ENCODE measurements around the gene RHOT2.

The RHOT2 gene

DNA sequence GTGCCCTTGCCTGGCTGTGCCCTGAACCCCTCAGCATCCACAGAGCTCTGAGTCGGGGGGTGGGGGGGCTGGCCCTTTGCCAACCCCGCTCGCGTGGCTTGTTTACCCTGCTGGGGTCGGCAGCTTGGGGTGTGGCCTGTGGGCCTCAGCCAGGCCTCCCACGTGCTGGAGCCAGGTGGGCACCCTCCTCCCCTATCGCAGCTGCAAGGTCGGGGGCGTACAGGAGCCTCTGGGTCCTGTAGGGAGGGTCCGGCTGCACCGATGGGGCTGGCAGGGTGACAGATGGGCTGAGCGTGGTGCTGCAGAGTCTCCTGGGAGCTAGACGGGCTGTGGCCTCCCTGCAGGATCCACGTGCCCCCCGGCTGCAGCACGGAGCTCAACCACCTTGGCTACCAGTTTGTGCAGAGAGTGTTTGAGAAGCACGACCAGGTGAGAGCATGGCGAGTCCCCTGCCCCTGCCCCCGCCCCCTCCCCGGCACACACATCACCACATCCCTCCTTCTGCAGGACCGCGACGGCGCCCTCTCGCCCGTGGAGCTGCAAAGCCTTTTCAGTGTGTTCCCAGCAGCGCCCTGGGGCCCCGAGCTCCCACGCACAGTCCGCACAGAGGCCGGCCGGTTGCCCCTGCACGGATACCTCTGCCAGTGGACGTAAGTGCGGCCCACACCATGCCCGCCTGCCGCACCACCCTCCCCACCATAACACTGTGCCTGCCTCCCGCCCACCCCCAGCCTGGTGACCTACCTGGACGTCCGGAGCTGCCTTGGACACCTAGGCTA lies 3.6 kb downstream of the RHOT2 start:
- DNase-seq: no peak

DNA sequence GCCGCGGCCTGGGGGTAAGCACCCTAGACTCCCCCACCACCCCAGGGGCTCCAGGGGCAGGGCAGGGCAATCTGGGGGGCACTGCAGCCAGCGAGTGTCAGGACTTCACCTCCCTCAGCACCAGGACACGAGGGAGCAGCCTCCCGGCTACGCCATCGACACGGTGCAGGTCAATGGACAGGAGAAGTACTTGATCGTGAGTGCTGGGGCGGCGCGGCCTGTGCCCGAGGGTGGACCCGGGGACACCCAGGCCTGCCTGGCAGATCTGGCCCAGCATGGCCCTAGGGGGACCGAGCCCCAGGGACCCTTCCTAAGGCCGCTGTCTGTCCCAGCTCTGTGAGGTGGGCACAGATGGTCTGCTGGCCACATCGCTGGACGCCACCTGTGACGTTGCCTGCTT lies 4.4 kb downstream of the RHOT2 start:
- no peak for DNase-seq

DNA sequence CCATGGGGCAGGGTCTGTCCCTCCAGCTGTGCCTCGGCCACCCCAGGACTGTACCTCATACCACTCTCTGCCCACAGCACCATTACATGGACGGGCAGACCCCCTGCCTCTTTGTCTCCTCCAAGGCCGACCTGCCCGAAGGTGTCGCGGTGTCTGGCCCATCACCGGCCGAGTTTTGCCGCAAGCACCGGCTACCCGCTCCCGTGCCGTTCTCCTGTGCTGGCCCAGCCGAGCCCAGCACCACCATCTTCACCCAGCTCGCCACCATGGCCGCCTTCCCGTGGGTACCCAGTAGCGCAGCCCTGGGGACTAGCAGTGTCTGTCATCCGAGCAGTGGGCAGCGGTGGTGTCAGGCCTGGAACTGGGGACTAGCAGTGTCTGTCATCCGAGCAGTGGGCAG lies 4.9 kb downstream of the RHOT2 start:
- no peak for DNase-seq

DNA sequence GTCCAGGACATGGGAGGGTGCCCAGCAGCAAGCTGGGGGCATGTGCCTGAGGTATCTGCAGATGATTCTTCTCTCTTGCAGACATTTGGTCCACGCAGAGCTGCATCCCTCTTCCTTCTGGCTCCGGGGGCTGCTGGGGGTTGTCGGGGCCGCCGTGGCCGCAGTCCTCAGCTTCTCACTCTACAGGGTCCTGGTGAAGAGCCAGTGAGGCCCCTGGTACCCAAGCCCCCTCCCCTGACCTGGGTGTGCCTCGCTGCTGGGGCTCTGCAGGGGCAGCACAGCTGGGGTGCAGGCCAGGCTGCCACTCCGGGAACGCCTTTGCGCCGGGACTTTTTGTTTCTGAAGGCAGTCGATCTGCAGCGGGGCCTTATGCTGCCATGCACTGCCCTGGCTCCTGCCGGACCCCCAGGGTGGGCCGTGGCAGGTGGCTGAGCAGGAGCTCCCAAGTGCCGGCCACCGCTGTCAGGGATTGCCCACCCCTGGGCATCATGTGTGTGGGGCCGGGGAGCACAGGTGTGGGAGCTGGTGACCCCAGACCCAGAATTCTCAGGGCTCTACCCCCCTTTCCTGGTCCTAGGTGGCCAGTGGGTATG lies 5.6 kb downstream of the RHOT2 start:
- no peak for DNase-seq

DNA sequence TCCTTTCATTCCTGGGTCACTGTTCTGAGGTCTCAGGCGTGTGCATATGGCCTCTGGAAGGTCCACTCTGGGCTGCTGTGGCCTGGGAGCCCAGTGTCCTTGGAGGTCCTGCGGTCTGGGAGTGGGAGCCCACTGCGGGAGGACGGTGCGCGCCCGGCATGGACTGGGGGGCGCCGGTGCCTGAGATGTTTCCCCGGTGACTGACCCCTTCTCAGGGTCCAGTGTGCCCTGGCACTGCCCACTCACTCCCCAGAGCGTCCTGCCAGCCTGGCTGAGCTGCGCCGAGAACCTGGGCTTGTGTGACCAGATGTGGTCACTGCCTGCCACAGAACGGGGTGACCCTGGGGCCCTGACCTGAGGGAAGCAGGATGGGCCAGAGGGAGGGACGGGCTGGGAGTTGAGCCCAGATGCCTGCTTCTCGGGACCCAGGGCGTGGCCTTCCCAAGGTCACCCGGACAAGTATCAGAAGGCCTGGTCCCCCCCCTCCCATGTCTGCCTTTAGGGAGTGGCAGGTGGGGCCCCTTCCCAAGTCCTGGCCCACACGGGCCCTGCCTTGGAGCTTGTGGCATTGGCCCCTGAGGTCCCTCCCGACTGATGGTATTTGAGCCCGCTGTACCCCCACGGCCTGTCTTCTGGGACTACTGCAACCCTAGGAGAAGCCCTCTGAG lies 6.4 kb downstream of the RHOT2 start:
- no peak for DNase-seq

DNA sequence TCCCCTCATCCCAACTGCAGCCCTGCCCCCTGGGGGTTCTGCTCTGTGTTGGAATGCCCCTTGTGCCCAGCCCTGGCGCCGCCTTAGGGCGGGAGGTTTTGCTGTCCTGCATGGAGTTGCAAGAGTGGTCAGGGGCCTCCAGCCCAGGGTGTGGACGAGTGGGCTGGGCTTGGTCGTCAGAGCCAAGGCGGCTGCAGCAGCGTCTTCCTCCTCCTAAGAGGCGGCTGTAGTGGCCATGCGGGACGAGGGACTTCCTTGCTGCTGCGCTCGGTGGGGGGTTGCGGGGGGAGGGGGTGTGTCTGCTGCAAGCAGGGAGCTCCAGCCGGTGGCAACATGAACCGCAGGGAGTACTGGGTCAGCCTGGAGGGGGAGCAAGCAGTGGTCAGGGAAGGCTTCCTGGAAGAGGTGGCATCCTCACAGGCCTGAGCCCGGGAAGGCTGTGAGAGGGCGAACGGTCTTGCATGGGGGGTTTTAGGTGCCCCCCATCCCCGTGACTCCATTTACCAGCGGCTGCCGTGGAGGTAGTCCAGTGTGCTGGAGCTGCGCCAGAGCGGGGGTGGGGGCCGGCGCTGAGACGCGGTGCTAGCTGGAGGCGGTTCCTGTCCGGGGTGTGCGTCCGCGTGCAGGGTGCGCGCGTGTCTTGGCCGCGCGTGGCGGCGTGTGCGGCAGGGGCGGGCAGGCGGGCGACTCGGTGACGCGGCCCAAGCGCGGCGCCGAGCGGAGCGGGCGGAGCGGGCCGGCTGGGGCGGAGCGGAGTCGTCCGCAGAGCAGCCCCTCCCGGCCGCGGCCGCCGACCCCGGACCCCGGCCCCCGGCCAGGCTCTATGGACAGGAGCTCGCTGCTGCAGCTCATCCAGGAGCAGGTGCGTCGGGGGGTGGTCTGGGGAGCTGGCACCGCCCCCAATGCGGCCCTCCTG lies 7.3 kb downstream of the RHOT2 start, which contains the start of gene RHBDL1:
Gene RHBDL1, plus strand, starts transcription at position 704 of the 916 bp plus-strand sequence. Its CDS starts 120 bp downstream, at position 824.
- DNase-seq: peak in 1 of 2 donors; percentile 23

DNA sequence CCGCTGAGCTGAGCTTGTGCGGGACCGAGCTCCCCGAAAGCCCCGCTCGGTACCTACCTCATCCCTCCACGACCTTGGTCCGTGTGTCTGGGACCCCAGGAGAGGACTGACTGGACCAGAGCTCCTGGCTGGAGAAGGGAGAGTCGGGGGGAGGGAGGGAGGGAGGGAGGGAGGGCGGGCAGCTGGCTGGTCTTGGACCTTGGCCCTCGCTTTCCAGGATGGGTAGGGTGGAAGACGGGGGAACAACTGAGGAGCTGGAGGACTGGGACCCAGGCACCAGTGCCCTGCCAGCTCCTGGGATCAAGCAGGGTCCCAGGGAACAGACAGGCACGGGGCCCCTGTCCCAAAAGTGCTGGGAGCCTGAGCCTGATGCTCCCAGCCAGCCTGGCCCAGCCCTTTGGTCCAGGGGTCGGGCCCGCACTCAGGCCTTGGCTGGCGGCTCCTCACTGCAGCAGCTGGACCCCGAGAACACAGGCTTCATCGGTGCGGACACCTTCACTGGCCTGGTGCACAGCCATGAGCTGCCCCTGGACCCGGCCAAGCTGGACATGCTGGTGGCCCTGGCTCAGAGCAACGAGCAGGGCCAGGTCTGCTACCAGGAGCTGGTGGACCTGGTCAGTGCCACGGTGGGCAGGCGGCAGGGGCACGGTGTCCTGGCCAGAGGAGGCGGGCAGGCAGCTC lies 8.1 kb downstream of the RHOT2 start:
- DNase-seq: no peak

DNA sequence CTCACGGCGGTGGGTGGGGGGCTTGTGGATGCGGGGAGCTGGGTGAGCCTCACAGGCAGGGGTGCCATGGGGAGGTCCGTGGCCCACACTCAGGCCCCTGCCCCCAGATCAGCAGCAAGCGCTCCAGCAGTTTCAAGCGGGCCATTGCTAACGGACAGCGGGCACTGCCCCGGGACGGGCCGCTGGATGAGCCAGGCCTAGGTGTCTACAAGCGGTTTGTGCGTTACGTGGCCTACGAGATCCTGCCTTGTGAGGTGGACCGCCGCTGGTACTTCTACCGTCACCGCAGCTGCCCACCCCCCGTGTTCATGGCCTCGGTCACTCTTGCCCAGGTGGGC lies 8.6 kb downstream of the RHOT2 start:
- no peak for DNase-seq

DNA sequence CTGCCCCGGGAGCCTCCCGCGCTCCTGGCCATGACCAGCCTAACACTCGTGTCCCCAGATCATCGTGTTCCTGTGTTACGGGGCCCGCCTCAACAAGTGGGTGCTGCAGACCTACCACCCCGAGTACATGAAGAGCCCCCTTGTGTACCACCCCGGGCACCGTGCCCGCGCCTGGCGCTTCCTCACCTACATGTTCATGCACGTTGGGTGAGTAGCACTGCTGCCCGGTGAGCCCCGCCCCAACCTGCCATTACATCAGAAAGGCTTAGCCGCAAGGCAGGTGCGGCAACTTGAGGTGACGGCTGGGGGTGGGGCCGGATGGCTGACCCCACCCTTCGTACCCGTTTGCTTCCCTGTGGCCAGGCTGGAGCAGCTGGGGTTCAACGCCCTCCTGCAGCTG lies 9.0 kb downstream of the RHOT2 start:
- no peak for DNase-seq

DNA sequence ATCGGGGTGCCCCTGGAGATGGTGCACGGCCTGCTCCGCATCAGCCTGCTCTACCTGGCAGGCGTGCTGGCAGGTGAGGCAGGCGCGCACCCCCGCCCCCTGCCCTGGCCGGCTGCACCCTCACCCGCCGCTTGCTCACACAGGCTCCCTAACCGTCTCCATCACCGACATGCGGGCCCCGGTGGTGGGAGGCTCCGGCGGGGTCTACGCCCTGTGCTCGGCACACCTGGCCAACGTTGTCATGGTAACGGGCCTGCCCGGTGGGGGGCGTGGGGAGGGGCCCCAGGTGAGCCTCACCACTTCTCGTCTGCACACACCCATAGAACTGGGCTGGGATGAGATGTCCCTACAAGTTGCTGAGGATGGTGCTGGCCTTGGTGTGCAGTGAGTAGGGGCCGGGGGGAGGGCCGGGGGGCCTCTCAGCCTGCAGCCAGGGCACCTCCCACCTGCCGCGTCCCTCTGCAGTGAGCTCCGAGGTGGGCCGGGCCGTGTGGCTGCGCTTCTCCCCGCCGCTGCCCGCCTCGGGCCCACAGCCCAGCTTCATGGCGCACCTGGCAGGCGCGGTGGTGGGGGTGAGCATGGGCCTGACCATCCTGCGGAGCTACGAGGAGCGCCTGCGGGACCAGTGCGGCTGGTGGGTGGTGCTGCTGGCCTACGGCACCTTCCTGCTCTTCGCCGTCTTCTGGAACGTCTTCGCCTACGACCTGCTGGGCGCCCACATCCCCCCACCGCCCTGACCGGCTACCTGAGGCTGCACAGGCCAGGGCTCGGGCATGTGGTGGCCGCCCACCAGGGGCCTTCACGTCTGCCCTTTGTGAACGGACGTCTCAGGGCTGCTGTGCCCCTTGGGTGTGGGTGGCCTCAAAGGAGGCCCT lies 9.6 kb downstream of the RHOT2 start:
- no peak for DNase-seq

DNA sequence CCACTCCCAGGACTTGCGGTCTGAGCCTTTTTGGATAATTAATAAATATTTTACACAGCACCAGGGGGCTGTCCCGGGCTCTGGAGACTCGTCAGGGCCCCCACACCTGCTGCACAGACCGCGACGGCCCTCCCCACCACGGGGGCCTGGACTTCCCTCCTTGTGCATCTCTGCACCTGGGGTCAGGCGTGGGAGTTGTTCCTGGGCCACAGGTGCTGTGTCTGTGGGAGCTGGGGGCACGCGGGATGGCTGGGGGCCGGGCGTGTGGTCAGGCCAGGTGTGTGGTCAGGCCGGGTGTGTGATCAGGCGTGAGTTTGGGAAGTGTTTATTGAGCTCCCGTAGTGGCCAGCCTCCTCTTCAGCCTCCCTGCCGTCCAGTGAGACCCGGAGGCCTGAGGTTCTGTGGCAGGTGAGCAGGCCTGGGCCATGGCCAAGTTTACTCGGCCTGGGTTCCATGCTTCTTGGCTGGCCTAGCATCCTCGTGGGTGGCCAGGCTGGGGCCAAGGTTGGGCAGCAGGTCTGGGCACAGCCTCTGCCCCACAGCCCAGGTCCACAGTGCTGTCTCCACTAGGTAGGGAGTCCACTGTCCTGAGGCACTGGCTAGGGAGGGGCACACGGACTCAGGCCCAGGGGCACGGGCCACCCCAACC lies 10.4 kb downstream of the RHOT2 start:
- DNase-seq: no peak

DNA sequence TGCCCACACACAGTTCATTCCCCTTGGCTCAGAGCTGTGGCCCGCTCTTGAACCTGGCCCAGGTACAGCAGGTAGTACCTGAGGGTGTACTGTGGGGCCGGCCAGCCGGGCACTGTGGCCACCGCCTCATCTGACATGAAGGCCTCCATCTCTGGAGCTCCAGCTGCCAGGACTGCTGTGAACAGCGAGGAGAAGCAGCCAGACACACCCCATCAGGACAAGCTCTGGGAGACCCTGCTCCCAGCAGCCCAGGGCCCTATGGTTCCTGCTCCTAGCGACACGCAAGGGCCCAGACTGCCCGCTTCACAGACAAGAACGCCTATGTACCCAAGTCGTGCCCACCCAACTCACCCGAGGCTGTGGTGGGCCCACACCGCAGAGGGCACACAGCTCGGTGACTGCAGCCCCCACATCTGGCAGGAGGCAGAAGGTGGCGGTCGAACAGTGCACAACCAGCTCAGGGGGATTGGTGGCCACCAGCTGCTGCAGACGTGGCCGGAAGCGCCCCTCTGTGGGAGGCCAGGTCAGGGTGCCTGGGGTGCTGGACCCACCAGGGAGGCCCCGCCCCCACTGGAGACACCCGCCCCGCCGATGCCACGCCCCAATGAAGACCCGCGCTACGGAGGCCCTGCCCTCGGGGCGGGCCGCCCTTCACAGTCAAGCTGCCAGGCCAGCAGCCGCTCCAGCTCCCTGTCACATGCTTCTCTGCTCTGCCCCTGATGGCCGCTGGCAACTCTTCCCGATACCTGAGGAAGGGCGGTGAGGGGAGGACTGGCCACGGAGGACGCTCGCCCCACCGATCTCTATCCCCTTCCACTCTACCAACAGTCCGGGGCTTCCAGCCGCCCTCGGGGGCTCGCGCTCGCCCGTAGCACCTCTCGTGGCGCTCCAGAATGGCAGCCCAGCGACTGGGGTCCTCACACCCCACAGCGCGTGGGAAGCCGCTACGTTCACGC lies 11.2 kb downstream of the RHOT2 start:
- peak; percentile 33 to 76 for DNase-seq

DNA sequence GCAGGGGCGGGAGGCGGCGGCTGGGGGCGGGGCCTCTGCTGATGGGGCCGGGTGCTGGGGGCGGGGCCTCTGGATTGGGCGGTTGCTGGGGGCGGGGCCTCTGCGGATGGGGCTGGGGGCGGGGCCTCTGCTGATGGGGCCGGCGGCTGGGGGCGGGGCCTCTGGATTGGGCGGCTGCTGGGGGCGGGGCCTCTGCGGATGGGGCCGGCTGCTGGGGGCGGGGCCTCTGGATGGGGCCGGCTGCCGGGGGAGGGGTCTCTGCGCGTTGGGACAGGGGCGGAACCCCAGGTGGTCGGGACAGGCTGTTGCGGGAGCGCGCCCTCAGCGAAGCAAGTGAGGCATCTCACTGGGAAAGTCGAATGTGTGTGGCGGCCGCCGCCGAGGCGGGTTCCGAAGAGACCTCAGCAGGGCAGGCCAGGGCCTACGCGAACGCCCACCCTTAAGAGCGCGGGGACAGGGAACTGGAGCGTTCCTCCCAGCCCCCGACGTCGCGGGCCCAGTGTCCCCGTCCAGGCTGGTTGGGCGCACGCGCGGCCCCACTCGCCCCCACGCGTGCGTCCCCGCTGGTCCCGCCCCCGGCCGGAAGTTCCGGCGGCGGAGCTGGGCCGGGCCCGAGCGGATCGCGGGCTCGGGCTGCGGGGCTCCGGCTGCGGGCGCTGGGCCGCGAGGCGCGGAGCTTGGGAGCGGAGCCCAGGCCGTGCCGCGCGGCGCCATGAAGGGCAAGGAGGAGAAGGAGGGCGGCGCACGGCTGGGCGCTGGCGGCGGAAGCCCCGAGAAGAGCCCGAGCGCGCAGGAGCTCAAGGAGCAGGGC lies 12.1 kb downstream of the RHOT2 start, which contains the start of gene STUB1:
Gene STUB1, plus strand, starts transcription at position 597 of the 811 bp plus-strand sequence. Its CDS starts 116 bp downstream, at position 713.
- peak; percentile 66 to 82 for DNase-seq

DNA sequence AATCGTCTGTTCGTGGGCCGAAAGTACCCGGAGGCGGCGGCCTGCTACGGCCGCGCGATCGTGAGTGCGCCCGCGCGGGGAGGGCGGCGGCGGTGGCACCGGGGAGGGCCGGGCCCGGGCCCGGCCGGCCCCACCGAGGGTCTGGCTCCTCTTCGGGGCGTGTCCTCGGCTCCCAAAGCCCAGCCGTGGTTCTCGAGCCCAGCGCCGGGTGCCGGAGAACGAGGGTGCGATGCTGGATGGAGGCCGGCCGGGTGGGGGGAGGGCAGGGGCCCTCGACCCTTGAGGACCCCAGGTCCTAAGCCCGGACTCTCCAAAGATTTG lies 12.7 kb downstream of the RHOT2 start:
- no peak for DNase-seq

DNA sequence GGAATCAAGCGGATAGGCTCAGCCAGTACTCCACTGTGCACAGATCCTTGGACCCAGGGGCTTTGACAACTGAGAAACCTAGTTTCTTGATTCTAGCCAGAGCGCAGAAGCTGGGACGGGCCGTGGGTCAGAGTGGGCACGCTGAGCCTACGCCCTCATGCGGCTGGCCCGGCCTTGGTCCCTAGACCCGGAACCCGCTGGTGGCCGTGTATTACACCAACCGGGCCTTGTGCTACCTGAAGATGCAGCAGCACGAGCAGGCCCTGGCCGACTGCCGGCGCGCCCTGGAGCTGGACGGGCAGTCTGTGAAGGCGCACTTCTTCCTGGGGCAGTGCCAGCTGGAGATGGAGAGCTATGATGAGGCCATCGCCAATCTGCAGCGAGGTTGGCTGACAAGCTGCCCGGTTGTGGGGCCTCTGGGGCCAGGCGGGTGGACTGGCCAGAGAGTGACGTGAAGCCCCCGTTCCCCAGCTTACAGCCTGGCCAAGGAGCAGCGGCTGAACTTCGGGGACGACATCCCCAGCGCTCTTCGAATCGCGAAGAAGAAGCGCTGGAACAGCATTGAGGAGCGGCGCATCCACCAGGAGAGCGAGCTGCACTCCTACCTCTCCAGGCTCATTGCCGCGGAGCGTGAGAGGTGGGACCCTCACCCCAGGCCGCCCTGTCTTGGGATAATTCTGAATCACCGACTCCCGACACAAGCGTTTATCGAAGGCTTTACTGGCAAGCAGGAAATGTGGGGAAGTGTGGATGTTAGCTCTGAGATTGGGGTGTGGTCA lies 13.2 kb downstream of the RHOT2 start:
- DNase-seq: peak in 1 of 2 donors; percentile 9

DNA sequence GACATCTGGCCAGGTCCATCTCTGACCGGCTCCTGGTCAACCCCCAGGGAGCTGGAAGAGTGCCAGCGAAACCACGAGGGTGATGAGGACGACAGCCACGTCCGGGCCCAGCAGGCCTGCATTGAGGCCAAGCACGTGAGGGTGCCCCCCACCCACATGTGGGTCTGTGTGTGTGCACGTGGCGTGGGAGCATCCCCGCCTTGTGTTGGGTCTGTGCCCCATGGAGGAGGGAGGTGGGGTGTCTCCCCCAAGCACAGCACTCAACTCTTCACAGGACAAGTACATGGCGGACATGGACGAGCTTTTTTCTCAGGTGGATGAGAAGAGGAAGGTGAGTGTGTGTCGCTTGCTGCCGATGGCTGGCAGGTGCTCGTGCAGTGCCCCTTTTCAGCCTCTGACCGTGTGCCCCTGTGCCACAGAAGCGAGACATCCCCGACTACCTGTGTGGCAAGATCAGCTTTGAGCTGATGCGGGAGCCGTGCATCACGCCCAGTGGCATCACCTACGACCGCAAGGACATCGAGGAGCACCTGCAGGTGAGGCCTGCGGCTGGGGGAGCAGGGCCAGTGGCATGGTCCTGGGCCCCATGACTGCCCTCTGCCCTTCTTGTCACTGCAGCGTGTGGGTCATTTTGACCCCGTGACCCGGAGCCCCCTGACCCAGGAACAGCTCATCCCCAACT lies 14.0 kb downstream of the RHOT2 start:
- no peak for DNase-seq
